ENCODE measurements around the gene ZNF555. TPM values are rescaled to one million over a fixed set of nuclear protein-coding genes. Genes with fewer than 3 reads are reported as not detected.

The ZNF555 gene
- total and polyA plus RNA-seq, 10 of the 15 experiments (the other 5 are each of a cell fraction or from before 2014, with no cell fraction given): 0.58 to 1.9 (median 1.2) TPM

- DNase-seq (ENCODE audit: low read depth, low spot score): no peak
Observed at GRCh38 chr19:2847507-2847906, 6.2 kb downstream of the ZNF555 start.

More at GRCh38 chr19:2847507-2847906, 6.2 kb downstream of the ZNF555 start:
- H4K20me1 ChIP-seq (ENCODE audit: control insufficient read depth, insufficient read depth): no peaks in the 10 kb centered on the region
- POLR2A ChIA-PET: interaction anchor here (0.6 kb wide), 1 partner anchor 285 kb away, joined by 3 read pairs; no protein-coding TSS in a partner anchor
- RAD21 ChIA-PET (ENCODE audit: unreplicated experiment): no interaction called here
- H3K9me3 ChIP-seq (replicated peaks; ENCODE audit: control insufficient read depth, insufficient read depth, low read length): peaks cover 23% of the 10 kb centered on the region
- CTCF ChIA-PET: interaction anchor here (0.7 kb wide), 1 partner anchor 655 kb away, joined by 4 read pairs; no protein-coding TSS in a partner anchor
- in situ Hi-C loops (cut with MboI) (no loop called here), intact Hi-C loops (cut with micrococcal nuclease; ENCODE audit: unreplicated experiment) (no loop called here)
- H3K9ac ChIP-seq (ENCODE audit: control insufficient read depth, insufficient read depth, low read length): no peak overlapping the region
- H3K4me1 ChIP-seq (ENCODE audit: control insufficient read depth, insufficient read depth, low read length): no peaks in the 10 kb centered on the region; the same call in 1 of the 2 replicates
- 98% methylated on average over 3 of the region's 3 CpGs for WGBS (ENCODE audit: insufficient coverage, insufficient replicate concordance, low lambda C conversion rate, missing lambda C conversion rate)
- H3K79me2 ChIP-seq (ENCODE audit: control insufficient read depth, insufficient read depth, low read length): no peaks in the 10 kb centered on the region; the same call in 1 of the 2 replicates
- H2AFZ ChIP-seq (ENCODE audit: control insufficient read depth, low read depth, low read length): no peak overlapping the region
- SMC1A ChIA-PET (ENCODE audit: uncharacterized antibody, unreplicated experiment): no interaction called here
- no peak overlapping the region for H3K4me2 ChIP-seq (ENCODE audit: control insufficient read depth, insufficient read depth)
- ATAC-seq: no peak
- no peak for FAIRE-seq
- no peak overlapping the region for H3K27ac ChIP-seq (ENCODE audit: control insufficient read depth, insufficient read depth)
- no peak overlapping the region for H3K4me3 ChIP-seq
- H3K36me3 ChIP-seq (ENCODE audit: control insufficient read depth in 2 of 2, insufficient read depth in 2 of 2, low read length in 1 of 2): peaks cover 1 to 13% of the 10 kb centered on the region in 2 experiments
- H3K27me3 ChIP-seq (replicated peaks in 1 of 2; ENCODE audit: control insufficient read depth in 2 of 2, insufficient read depth in 2 of 2, low read length in 1 of 2): no peaks in the 10 kb centered on the region
- TF ChIP-seq SKIL (IDR thresholded peaks at IDR 0.05; ENCODE audit: low read depth, poor library complexity, severe bottlenecking) (no peak), RB1 (IDR thresholded peaks at IDR 0.05; ENCODE audit: borderline replicate concordance) (no peak), BRCA1 (IDR thresholded peaks at IDR 0.05; ENCODE audit: low read depth, low read length) (no peak), BHLHE40 (IDR thresholded peaks at IDR 0.05; ENCODE audit: borderline replicate concordance in 1 of 2, low read depth in 2 of 2, low read length in 1 of 2) (no peak), SUZ12 (IDR thresholded peaks at IDR 0.05; ENCODE audit: unreplicated experiment) (no peak), CEBPZ (IDR thresholded peaks at IDR 0.05; ENCODE audit: low read depth, low read length) (no peak), POLR2AphosphoS5 (IDR thresholded peaks at IDR 0.05; ENCODE audit: low read length) (no peak), SMARCA5 (IDR thresholded peaks at IDR 0.05) (no peak), IKZF1 (conservative IDR thresholded peaks at IDR 0.05) (no peak), EP300 (IDR thresholded peaks at IDR 0.05; ENCODE audit: borderline replicate concordance in 1 of 2, control insufficient read depth in 1 of 2, low read depth in 2 of 2, low read length in 2 of 2) (no peak), CREM (IDR thresholded peaks at IDR 0.05; ENCODE audit: low read depth) (no peak), IRF3 (IDR thresholded peaks at IDR 0.05) (no peak), HDAC6 (IDR thresholded peaks at IDR 0.05; ENCODE audit: unreplicated experiment) (no peak)
- no TSS peak for BruUV-seq (replicated peaks)
